GM18502 (cell line): ENCODE data around the gene HPCA.

Experiments
- ATAC-seq: cut with Tn5 transposase; IDR thresholded peaks from one replicate; pipeline ENCODE4 v1.9.1; 2021; ENCODE audit warnings: mild to moderate bottlenecking; ENCODE audit not compliant: unreplicated experiment, poor library complexity

Gene HPCA

DNA sequence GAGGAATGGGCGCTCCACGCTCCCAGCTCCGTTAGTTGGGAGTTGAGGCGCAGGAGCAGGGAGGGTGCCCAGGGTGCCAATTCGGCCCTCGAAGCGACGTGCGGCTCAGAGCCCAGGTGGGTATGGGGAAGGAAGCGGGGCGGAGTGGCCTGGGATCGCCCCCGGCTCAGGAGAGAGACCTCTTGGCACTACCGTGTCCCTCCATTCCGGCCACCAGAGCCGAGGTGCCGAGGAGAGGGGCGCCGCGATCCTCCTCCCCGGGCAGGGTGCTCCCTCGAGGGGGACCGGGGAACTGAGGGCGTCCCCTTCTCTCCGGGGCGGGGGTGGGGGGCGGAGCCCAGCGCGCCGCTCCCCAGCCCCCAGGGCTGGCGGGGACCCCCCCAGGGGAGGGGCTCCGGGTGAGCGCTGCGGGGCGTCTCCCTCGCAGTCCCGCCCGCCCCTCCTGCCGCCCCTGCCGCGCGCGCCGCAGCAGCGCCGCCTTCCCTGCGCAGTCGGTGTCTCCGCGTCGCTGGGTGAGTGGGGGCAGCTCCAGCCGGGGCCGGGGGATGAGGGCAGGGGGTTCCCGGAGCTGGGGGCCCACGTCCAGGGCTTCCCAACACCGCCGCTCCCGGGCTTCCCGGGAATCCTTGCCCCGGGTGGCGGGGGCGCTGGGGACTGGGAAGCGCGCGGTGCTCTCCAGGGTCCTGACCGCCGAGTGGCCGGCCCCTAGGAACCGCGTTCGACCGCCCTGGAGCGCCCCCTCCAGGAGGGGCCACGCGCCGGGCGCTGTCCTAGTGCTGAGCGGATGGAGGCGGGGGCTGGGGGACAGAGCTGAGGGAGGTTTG lies at the start of gene HPCA:
HPCA (plus strand) TSS at position 488 of the 824 bp plus-strand sequence. CDS start 2,408 bp downstream, outside the sequence.
- no peak for ATAC-seq

DNA sequence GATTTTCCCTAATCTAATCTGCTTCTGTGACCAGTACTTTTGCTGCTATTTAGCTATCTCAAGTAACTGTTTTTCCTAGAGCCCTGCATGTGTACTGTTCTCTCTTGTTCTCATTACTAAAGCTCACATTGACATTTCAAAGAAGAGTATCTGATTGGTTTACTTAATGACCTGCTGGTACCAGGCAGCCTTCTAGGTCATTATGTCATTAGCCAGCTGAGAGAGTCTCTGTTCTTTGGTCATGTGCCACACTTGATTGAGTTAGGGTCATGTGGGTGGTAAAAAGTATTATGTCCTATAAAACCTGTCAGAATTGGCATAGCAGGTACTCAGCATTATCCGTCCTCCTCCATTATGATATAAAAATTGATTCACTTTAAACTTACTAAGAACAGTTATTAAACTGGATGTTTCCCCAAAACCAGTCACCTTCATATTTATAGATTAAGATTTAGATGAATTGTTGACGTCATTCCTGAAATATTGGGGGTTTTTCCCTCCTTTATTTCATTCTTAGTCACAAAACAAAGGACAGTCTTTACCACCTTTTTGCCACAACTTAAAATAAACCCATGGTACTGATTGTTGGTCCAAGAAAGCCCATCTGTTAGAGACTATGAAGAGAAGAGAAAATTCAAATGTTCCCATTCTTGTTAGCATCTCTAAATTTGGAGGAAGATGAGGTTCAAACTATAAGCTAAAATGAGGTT lies 37.8 kb upstream of the HPCA start:
- no peak for ATAC-seq

DNA sequence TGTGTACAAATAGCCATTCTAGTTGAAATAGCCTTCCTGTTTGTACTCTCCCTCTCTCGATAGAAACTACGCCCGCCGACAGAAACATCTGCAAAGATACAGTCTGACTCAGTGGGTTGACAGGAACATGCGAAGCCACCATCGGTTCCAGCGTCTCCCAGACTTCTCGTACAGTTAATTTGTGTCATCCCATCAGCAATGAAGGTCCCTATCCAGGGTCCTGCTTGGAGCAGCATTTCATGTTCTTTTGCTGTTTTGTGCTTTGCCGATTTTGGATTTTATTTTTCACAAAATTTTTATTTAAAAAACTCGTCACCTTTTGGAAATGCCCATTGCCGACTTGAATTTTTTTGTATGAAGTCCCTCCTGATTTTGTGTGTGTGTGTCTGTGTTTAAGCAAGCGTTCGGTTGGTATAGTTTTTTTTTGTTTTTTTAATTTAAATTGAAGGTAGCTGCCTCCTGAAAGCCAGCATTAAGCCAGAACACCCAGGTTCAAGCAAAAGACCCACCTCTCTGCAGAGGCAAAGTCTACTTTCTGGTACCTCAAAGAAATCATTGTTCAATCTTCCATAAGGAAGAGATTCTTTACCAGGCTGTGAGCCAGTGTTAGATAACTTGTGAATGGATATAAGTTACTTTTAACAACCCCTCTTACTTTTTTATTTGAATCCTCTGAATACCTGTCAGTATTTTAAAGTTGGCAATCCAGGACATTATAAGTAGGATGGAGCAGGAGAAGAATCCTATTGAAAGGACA lies 30.3 kb upstream of the HPCA start:
- ATAC-seq: no peak

DNA sequence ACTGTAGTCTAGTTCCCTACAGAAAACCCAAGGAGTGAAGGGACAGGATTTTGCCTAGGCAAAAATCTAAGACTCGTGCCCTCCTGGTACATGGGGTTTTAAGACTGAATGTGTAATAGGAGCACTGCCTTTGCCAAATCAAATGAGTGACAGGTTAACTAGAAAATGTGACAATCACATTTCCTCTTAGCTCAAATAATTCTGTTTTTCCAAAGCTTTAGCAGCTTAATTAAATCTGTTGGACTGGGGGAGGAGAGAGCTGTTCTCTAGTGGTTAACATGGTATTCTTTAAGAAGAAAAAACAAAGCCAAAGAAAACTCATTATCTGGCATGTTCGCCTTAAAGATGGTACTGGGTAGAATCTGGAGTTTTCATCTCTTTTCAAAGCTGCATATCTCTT lies 28.2 kb upstream of the HPCA start:
- no peak for ATAC-seq

DNA sequence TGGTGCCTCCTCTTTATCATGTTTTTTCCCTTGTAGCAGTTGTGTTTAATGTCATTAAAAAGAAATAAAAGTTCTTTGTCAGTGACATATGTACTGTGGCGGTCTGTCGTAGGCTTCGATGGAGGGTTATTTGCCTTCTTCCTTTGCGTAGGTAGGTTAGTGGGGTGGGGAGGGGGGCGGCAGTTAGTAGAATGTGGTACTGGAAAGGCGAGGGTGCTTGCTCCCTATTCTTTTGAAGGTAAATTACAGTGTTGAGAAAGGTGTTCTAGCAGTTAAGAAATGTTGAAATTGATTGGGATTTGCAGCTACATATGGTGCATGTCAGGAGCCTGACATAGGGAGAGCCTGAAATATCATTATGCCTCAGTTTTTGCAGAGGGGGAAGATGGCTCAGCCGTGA lies 27.5 kb upstream of the HPCA start:
- ATAC-seq: no peak

DNA sequence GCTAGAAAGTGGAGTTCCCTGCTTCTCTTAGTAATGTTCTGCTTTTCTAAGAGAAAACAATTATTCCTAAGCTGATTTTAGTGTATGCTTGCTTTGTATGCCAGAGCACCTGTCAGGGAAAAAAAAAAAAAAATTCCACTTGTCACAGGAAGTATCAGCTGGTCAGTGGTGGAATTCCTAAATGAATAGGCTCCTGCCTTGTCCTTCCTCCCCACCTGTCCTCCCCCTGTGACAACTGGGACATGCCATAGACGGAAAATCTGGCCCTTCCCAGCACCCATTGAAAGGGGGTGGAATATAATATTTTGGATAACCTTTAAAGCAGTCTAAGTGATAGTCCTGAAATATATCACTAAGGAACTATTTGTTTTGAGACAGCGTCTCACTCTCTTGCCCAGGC lies 26.4 kb upstream of the HPCA start:
- ATAC-seq: no peak

DNA sequence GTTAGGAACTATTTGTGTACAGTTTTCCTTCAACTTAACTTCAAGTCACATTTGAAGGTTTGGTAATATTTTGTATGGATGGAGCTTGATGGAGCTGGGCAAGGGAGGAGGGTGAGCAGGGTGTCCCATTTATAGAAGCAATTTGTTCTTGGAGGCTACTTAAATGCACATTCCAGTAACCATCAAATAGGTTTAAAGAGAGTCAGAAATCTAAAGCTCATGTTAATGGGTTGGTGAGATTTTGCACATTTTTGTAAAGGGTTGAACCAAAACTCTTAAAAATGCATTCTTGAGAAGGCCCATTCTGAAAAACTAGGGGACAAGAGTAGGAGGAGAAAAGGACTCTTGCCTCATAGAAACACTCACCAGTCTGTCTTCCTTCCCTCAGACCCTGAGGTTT lies 25.7 kb upstream of the HPCA start:
- ATAC-seq: no peak

DNA sequence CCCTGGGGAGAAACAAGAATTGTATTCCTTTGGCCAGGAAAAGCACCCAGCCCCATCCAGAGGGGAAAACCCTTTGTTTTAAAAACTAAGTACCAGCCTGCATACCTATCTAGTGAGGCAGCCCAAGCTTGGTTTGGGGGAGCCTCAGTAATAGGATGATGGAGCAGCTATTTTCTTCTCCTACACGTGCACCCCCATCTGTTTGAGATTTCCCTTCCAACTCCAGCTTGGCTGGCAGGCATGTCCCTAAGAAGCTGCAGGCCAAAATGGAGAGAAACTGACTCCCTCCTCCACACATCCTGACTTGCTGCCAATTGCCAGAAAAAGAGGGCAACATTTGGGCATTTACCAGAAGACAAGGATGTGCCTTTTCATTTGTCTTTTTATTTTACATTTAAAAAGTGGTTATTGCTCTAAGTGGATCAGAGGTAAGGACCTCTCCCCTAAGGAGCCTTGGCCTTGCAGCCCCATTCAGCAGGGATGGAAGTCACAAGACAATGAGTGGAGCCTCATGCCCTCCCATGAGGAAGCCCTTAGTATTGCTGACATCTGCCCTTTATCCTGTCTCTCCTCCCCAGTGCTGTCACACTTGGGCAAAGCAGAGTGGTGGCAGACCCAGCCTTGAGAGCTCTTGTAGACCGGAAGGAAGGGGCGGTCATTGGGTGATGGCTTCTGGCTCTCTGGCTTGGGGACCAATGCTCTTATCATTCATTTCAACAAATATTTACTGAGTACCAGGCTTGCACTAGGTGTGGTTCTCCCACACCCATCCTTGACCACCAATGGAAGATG lies 24.2 kb upstream of the HPCA start:
- no peak for ATAC-seq

DNA sequence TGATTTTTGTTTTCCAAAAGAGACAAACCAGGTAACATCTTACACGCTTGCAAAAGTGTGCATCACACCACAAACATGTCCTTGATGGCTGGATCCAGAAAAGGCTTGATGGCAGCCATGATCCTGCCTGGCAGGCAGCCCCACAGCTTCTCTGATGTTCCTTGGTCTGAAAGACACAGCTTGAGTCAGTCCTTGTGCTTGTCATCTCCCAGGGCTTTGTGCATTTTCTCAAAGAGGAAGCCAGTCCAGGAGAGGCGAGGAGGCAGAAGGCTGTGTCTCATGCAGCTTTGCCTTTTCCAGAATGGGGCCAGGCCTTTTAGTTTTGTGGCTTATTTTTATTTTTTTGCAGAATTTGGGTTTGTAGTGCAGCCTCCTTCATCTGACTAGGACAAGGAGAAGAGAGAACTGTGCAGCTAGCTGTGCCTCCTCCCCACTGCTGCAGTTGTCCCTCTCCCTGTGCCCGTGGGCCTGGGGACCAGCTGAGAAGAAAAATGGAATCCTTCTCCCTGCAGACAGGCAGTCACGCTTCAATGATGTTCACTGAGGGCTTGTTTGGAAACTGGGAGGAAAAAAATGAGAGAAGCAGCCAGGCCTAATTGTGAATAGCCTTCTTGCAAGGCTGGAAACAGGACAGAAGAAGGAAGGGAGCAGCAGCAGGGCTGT lies 22.9 kb upstream of the HPCA start:
- no peak for ATAC-seq

DNA sequence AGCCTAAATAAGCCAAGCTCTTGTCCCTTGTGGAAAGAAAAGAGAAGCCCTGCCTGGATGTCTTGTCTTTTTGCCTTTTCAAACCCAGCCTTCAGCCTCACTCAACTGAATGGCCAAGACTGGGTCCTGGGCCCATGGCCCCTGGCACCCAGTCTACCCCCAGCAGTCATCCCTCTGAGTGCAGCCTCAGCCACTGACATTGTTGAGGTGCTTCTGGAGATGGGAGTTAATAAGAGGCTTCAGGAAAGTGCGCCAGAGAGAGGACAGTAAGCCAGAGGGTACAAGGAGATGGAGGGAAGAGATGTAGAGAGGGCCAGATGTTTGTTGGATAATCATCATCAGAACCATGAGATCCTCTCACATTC lies 22.4 kb upstream of the HPCA start:
- ATAC-seq: no peak

DNA sequence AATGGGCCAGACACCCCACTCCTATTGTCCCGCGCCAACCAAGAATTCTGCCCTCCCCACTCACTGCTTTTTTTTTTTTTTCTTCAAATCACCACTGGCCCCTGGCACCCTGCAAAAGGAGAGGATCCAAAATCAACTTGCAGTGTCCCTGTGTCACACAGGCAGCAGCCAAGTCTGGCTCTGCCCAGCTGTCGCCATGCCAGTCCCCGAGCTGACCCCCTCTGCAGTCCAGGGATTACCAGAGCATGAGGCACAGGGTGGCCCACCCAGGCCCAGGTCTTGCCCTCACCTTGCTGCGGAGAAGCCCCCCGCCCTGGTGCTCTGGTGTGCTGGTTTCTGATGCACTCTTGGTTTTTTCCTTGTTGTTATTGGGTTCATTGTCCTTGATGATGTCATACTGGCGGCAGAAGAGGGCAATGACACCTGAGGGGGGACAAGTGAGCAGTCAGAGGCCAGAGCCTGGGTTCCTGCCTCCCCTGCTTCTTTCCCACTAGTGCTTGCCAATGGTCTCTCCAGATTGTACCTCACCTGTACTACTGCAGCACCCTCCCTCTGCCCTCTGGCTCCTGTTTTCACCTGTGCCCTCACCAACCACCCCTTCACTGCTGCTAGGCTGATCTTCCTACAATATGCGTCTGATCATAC lies 21.8 kb upstream of the HPCA start:
- no peak for ATAC-seq

DNA sequence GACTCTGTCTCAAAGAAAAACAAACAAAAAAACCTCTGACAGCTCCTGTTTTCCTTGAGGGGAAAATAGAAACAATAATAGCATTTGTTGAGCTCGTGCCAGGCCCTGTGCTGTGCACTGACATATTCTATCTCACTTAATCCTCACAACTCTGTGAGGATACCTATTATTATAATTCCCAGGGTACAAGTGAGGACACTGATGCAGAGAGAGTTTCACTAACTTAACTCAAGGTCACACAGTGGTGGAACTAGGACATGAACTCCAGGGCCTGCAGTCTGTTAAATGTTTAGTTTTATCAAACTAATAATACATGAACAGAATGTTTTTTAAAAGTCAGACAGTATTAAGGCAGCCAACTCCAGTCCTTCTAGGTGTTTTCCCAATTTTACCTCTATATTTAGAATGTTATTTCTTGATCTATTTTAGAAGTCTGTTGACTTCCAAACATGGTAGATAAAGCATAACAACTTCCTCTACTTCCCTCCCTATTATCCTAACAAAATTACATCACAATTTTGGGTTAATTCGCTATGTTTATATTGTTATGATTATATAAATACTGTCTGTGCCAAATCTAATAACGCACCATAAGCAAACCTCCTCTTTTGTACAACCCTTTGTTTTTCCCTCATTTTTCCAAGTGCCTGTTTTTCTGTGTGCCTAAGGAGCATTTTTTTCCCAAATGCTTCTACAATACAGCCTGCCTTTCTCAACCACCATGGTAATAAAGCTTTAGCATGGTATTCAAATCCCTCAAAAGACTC lies 20.5 kb upstream of the HPCA start:
- no peak for ATAC-seq

DNA sequence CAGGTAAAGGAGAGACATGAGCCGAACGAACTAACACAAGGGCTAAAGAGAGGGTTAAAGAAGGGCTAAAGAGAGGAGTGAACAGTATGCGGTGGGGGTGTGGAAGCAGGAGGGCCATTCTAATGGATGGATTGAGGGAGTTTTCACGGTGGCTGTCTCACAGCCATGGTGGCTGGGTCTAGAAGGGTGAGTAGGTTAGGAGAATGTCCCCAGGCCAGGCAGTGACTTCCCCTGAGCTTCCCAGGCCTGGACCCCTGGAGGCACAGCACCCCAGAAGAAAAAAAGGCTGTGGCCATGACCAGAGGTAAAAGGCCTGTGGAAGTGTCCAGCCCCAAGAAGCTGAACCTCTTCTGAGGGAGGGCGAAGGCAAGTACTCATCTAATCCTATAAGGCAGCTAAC lies 19.1 kb upstream of the HPCA start:
- ATAC-seq: no peak

DNA sequence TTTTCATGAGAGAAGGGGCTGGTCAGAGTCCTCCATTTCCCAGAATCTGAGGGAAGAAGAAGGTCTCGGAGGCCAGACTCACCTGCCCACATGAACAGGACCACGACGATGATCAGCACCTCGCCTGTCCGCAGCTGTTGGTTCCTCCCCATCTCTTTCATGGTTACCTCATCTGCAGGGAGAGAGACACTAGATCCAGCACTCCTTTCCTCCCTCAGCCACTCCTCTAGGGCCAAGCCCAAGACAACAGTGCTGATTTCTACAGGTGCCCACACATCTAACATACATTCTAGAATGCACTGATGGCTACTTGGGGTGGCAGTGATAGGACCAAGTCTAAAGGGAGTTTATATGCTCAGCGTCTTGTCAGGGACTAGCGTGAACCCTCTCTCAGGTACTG lies 18.6 kb upstream of the HPCA start:
- ATAC-seq: no peak

DNA sequence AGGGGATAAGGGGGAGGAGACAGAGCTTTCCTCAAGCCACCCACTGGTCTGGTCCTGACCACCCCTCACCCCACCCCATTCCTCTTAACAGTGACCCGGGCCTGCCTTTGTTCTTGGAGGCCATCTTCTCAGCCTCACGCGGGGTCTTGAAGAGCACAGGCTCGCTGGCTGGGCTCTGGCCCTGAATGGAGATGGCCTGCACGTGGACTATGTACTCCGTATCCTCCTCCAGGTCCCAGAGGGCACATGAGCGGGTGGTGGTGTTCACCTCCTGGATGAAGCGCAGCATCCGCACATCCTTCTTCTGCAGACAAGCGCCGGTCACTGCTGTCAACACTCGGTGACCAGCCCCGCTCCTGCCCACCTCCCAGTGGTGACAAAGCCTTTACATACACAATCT lies 18.2 kb upstream of the HPCA start:
- no peak for ATAC-seq

DNA sequence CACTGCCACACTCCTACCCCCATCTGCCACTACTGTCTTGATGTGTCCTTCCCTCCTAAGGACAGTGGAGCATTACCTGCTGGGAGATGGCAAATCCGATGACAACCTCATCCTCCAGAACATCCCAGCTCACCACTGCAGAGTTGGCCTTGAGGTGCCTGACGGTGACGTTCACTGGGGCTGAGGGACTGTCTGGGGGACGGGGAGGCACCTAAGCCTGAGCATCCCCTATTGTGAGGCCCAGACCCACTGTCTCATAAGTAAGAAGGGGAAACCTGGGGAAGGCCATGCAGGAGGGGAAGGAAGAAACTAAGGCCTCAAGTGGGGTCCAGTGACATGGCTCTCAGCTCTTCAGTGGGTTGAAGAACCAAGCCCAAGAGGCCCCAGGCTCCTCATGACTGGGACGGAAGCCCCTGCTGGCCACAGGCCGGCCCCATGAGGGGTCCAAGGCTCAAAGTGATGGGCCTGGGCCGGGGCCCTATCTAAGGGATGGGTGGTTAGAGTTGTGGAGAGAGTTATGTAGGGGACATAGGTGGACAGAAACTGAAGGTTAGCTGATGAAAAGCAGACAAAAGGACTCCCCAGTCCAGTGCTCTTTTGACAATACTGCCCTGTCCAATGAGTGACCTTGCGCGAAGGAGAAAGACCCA lies 17.4 kb upstream of the HPCA start:
- no peak for ATAC-seq

DNA sequence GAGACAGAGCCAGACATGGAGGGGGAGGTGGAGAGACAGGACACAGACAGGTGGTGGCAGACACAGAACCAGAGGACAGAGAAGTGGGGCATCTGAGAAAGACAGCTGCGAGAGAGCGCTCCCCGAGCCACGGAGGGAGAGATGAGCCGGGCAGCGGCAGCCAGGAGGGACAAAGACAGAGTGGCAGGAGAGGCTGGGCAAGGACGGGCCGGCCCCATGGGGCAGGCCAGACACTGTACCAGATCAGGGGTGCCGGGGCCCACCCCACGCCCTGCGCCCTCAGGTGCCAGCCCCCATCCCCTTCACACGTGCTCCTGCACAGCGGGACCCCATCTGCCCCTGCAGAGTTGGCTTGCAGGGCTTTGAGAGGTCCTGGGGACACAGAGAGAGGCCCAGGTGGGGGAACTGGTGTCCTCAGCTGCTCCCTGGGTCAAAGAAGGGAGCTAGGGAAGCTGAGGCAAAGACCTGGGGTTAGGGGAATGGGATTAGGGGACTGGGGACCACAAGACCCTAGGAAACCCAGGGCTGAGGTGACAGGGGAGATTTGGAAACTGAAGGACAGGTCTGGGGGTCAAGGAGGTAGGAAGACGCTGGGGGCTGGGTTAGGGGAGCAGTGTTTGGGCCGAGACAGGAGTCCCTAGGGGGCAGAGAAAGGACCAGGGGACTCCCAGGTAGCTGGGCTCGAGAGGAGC lies 16.2 kb upstream of the HPCA start:
- ATAC-seq: no peak
